Esophagus squamous epithelium (tissue), 5 donors: ENCODE results near the gene LAMA3. TPM values are rescaled to one million over a fixed set of nuclear protein-coding genes. Genes with fewer than 3 reads are reported as not detected.
A peak's percentile ranks its signal among the peaks of the same experiment; 100 is the strongest.

ENCODE experiments used
- DNase-seq: peaks from one replicate; lab custom pipeline; 2025; lab: John Stamatoyannopoulos, UW
- H3K27ac ChIP-seq, 4 donors: fragments of 200-600 bp; sonication (generic); one replicate each; pipeline ENCODE4 v1.5.1; 2016 to 2019; ENCODE audit warnings: mild to moderate bottlenecking in 1 of 4
- H3K27me3 ChIP-seq, 4 donors: fragments of 200-600 bp; sonication (generic); 1 replicate in 3 of 4; 2 replicates in 1 of 4; pipeline versions ENCODE4 v1.5.1 to v1.6.0; 2017 to 2021; ENCODE audit warnings: antibody characterized with exemption in 1 of 4
- H3K36me3 ChIP-seq, 3 donors: fragments of 200-600 bp; sonication (generic); one replicate each; pipeline ENCODE4 v1.5.1; 2016 to 2019
- H3K4me1 ChIP-seq, 3 donors: fragments of 200-600 bp; sonication (generic); one replicate each; pipeline ENCODE4 v1.5.1; 2017 to 2019
- H3K4me3 ChIP-seq, 4 donors: fragments of 200-600 bp; sonication (generic); 1 replicate in 3 of 4; 2 replicates in 1 of 4; pipeline ENCODE4 v1.5.1; 2016 to 2019; ENCODE audit warnings: mild to moderate bottlenecking in 2 of 4, moderate library complexity in 1 of 4
- H3K9me3 ChIP-seq, 3 donors: fragments of 200-600 bp; sonication (generic); one replicate each; pipeline ENCODE4 v1.5.1; 2016 to 2019
- CTCF ChIP-seq, 6 experiments: fragments of 450-650 bp in 4 of 6; fragments of 200-600 bp in 2 of 6; sonication (generic) in 2 of 6; IDR thresholded peaks; one replicate each; pipeline ENCODE4 v1.5.1; 2016 to 2019; ENCODE audit warnings: antibody characterized with exemption in 6 of 6, mild to moderate bottlenecking in 4 of 6, moderate library complexity in 4 of 6
- POLR2A ChIP-seq, 4 donors: fragments of 450-650 bp; IDR thresholded peaks; one replicate each; pipeline ENCODE4 v1.6.1; 2017; ENCODE audit warnings: antibody characterized with exemption in 4 of 4, mild to moderate bottlenecking in 4 of 4, moderate library complexity in 3 of 4
- WGBS, 2 donors: methylation state at CpG; one replicate each; pipeline ENCODE4 v1.1.5; 2018; 5-methylcytosine and 5-hydroxymethylcytosine counted together
- intact Hi-C: fragments of 100-400 bp; cut with DNase I; formaldehyde crosslinking; loops from one replicate; pipeline ENCODE4 v1.15.0; 2022
- total RNA-seq, 4 donors: library from RNA; depleted of rRNA; stranded (reverse); fragments of >200 nt; gene quantifications; one replicate each; pipeline ENCODE4 v1.1.0, GENCODE V29; 2016
- donor health status: DM: yes; HTN: yes; CAD: no.

Gene LAMA3
- total RNA-seq, 4 donors from 2014 or later = 28.7 to 81.3 (median 44.8) TPM

- Histone ChIP-seq H3K4me3 (no peak overlapping the region), H3K27me3 (no peaks in the 10 kb centered on the region), H3K4me1 (no peaks in the 10 kb centered on the region), H3K27ac (no peak overlapping the region), H3K36me3 (peaks cover 0 to 17% (median 0%) of the 10 kb centered on the region in 3 donors), H3K9me3 (no peaks in the 10 kb centered on the region)
- intact Hi-C loops = no loop called here
- 91 to 94% methylated on average over 5 to 7 of the region's 7 CpGs for whole genome bisulfite sequencing, 2 donors
- TF ChIP-seq POLR2A (IDR thresholded peaks at IDR 0.05) (no peak), CTCF (IDR thresholded peaks at IDR 0.05) (no peak)
- no peak for DNase-seq
Observed at GRCh38 chr18:23799540-23799939, 110.3 kb downstream of the LAMA3 start.

GRCh38 chr18:23800902-23801301 lies 111.6 kb downstream of the LAMA3 start:
- Histone ChIP-seq H3K36me3 (peaks cover 0 to 14% (median 0%) of the 10 kb centered on the region in 3 donors), H3K4me1 (peaks cover 0 to 3% (median 0%) of the 10 kb centered on the region in 3 donors), H3K4me3 (no peak overlapping the region), H3K27ac (no peak overlapping the region), H3K27me3 (no peaks in the 10 kb centered on the region), H3K9me3 (no peaks in the 10 kb centered on the region)
- DNase-seq = no peak
- TF ChIP-seq POLR2A (IDR thresholded peaks at IDR 0.05) (no peak), CTCF (IDR thresholded peaks at IDR 0.05) (no peak)
- intact Hi-C loops = loop anchor here (10.0 kb wide), 1 partner anchor 176 kb away; no protein-coding TSS in a partner anchor
- 86 to 88% methylated on average over 2 to 3 of the region's 3 CpGs for WGBS, 2 donors

DNA sequence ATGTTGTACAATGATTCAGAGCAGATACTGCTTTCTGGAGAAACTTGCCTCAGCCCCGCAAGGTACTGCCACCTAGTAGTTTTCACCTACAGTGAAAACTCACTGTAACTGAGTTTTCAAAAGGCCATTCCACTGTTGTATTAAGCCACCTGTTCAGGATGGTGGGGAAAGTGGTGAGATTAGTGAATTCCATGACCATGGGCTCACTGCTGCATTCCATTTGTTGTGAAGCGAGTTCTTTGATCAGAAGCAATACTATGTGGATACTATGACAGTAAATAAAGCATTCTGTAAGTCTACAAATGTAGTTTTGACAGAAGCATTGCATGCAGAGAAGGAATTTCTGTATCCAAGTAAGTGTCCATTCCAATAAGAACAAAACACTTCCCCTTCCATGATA lies 113.6 kb downstream of the LAMA3 start:
- DNase-seq = no peak
- Histone ChIP-seq H3K36me3 (peaks cover 0 to 10% (median 0%) of the 10 kb centered on the region in 3 donors), H3K27me3 (no peaks in the 10 kb centered on the region), H3K4me3 (no peak overlapping the region), H3K27ac (no peak overlapping the region), H3K9me3 (no peaks in the 10 kb centered on the region), H3K4me1 (peaks cover 0 to 6% (median 0%) of the 10 kb centered on the region in 3 donors)
- no peak for TF ChIP-seq POLR2A (IDR thresholded peaks at IDR 0.05)
- no peak for TF ChIP-seq CTCF (IDR thresholded peaks at IDR 0.05)
- 92 to 93% methylated on average over 2 of the region's 2 CpGs for WGBS, 2 donors
- intact Hi-C loops = loop anchor here (10.0 kb wide), 1 partner anchor 178 kb away; no protein-coding TSS in a partner anchor

DNA sequence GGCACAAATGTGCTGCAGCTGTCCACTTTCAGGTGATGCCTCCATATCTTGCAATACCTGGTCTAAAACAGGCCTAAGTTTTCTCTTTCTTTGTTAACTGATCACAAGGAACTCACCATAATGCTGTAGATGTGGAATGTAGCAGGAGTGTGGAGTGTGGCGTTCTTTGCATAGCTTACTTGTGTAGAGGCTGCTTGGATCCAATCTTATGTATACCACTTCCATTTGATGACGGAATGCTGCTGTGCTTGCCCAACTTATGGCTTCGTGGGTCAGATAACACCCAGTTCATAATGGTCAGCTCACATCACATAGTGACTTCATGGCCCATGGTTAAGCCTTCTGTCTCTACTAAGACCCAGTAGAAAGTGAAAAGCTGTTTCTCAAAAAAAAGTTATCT lies 114.5 kb downstream of the LAMA3 start:
- TF ChIP-seq POLR2A (IDR thresholded peaks at IDR 0.05) (no peak), CTCF (IDR thresholded peaks at IDR 0.05) (no peak)
- H3K4me1 ChIP-seq = peaks cover 0 to 6% (median 0%) of the 10 kb centered on the region in 3 donors
- intact Hi-C loops = loop anchor here (10.0 kb wide), 1 partner anchor 179 kb away; no protein-coding TSS in a partner anchor
- H3K9me3 ChIP-seq = no peaks in the 10 kb centered on the region
- H3K4me3 ChIP-seq = no peak overlapping the region
- H3K27me3 ChIP-seq = no peaks in the 10 kb centered on the region
- H3K27ac ChIP-seq = no peak overlapping the region
- H3K36me3 ChIP-seq = peaks cover 0 to 10% (median 0%) of the 10 kb centered on the region in 3 donors
- WGBS, 2 donors = 87 to 100% methylated on average over 3 of the region's 3 CpGs
- DNase-seq = no peak

- no peak for DNase-seq
- no peaks in the 10 kb centered on the region for H3K9me3 ChIP-seq
- no peak overlapping the region for H3K4me3 ChIP-seq
- intact Hi-C loops = loop anchor here (10.0 kb wide), 1 partner anchor 181 kb away; no protein-coding TSS in a partner anchor
- peak overlapping the region in 1 of 4 donors; percentile 18 for H3K27ac ChIP-seq
- H3K4me1 ChIP-seq = peaks cover 0 to 6% (median 0%) of the 10 kb centered on the region in 3 donors
- no peaks in the 10 kb centered on the region for H3K27me3 ChIP-seq
- peaks cover 0 to 11% (median 0%) of the 10 kb centered on the region in 3 donors for H3K36me3 ChIP-seq
- TF ChIP-seq CTCF (IDR thresholded peaks at IDR 0.05) (no peak), POLR2A (IDR thresholded peaks at IDR 0.05) (no peak)
- 59 to 71% methylated on average over 1 of the region's 1 CpG for WGBS, 2 donors
Observed at GRCh38 chr18:23805898-23806297, 116.6 kb downstream of the LAMA3 start.
